GM19099 (cell line): ENCODE results near the gene CHSY3.

Experiments
- POLR2A ChIP-seq: IDR thresholded peaks from 3 replicates; pipeline ENCODE4 v1.6.1; 2011; ENCODE audit warnings: low read depth; ENCODE audit not compliant: insufficient read length; ENCODE audit errors: extremely low read depth

The CHSY3 gene

GRCh38 chr5:130032807-130033206, 128.5 kb downstream of the CHSY3 start:
- TF ChIP-seq POLR2A: no peak

- TF ChIP-seq POLR2A: no peak
These were observed 130.4 kb downstream of the CHSY3 start for GRCh38 chr5:130034566-130035210.

GRCh38 chr5:130035388-130035787, 131.1 kb downstream of the CHSY3 start:
- no peak for TF ChIP-seq POLR2A

GRCh38 chr5:130037905-130038304, 133.6 kb downstream of the CHSY3 start:
- no peak for TF ChIP-seq POLR2A

- no peak for TF ChIP-seq POLR2A
These were observed 139.6 kb downstream of the CHSY3 start for GRCh38 chr5:130043834-130044233.

- TF ChIP-seq POLR2A: no peak
These were observed 141.1 kb downstream of the CHSY3 start for GRCh38 chr5:130045334-130045733.

- TF ChIP-seq POLR2A: no peak
These were observed 146.3 kb downstream of the CHSY3 start for GRCh38 chr5:130050585-130050984.

GRCh38 chr5:130052752-130053151, 148.5 kb downstream of the CHSY3 start:
- no peak for TF ChIP-seq POLR2A

- no peak for TF ChIP-seq POLR2A
These were observed 151.3 kb downstream of the CHSY3 start for GRCh38 chr5:130055572-130055971.

GRCh38 chr5:130061746-130062145, 157.5 kb downstream of the CHSY3 start:
- TF ChIP-seq POLR2A: no peak

- no peak for TF ChIP-seq POLR2A
These were observed 159.3 kb downstream of the CHSY3 start for GRCh38 chr5:130063603-130064002.

GRCh38 chr5:130064484-130064883, 160.2 kb downstream of the CHSY3 start:
- TF ChIP-seq POLR2A: no peak

- no peak for TF ChIP-seq POLR2A
These were observed 161.4 kb downstream of the CHSY3 start for GRCh38 chr5:130065617-130066016.

- no peak for TF ChIP-seq POLR2A
These were observed 162.4 kb downstream of the CHSY3 start for GRCh38 chr5:130066644-130067043.

GRCh38 chr5:130067364-130067763, 163.1 kb downstream of the CHSY3 start:
- TF ChIP-seq POLR2A: no peak

- TF ChIP-seq POLR2A: no peak
These were observed 163.8 kb downstream of the CHSY3 start for GRCh38 chr5:130068101-130068500.

GRCh38 chr5:130068988-130069387, 164.7 kb downstream of the CHSY3 start:
- no peak for TF ChIP-seq POLR2A
